Mesenchymal stem cell (in vitro differentiated cells and primary cell): ENCODE results near the gene PCNT.
A peak's percentile ranks its signal among the peaks of the same experiment; 100 is the strongest.

Experiments
- DNase-seq: peaks from one replicate; pipeline ENCODE4 v3.0.0-alpha.2; 2013
- H2AFZ ChIP-seq: one replicate; pipeline ENCODE4 v1.6.1; 2013; ENCODE audit warnings: low read depth, mild to moderate bottlenecking, control low read depth, inconsistent platforms, low read length, moderate library complexity
- H2AK5ac ChIP-seq: 2 replicates; pipeline ENCODE4 v1.6.1; 2013; ENCODE audit warnings: low read length, moderate library complexity, mild to moderate bottlenecking, inconsistent platforms; ENCODE audit not compliant: severe bottlenecking
- H2BK120ac ChIP-seq: one replicate; pipeline ENCODE4 v1.6.1; 2013; ENCODE audit warnings: low read depth, mild to moderate bottlenecking, inconsistent platforms, low read length, moderate library complexity
- H2BK12ac ChIP-seq, 2 experiments: one replicate each; pipeline ENCODE4 v1.6.1; 2013; ENCODE audit warnings: inconsistent platforms in 2 of 2, low read length in 2 of 2, mild to moderate bottlenecking in 2 of 2, moderate library complexity in 2 of 2, control low read depth in 1 of 2
- H2BK15ac ChIP-seq: one replicate; pipeline ENCODE4 v1.6.1; 2013; ENCODE audit warnings: mild to moderate bottlenecking, low read depth, inconsistent platforms; ENCODE audit not compliant: poor library complexity, severe bottlenecking
- H2BK5ac ChIP-seq: 2 replicates; pipeline ENCODE4 v1.6.1; 2013; ENCODE audit warnings: low read depth, mild to moderate bottlenecking, low read length, control low read depth, inconsistent platforms; ENCODE audit not compliant: poor library complexity, severe bottlenecking
- H3K14ac ChIP-seq, 2 experiments: one replicate each; pipeline ENCODE4 v1.6.1; 2013; ENCODE audit warnings: inconsistent platforms in 2 of 2, low read length in 2 of 2, control low read depth in 1 of 2, mild to moderate bottlenecking in 1 of 2, moderate library complexity in 1 of 2
- H3K18ac ChIP-seq, 2 experiments: one replicate each; pipeline ENCODE4 v1.6.1; 2013; ENCODE audit warnings: inconsistent platforms in 2 of 2, low read length in 2 of 2, control low read depth in 1 of 2, low read depth in 1 of 2, mild to moderate bottlenecking in 1 of 2
- H3K23ac ChIP-seq, 2 experiments: one replicate each; pipeline ENCODE4 v1.6.1; 2013; ENCODE audit warnings: inconsistent platforms in 2 of 2, low read length in 2 of 2, mild to moderate bottlenecking in 2 of 2, moderate library complexity in 2 of 2, control low read depth in 1 of 2
- H3K27ac ChIP-seq: 2 replicates; pipeline ENCODE4 v1.5.1; 2013; ENCODE audit warnings: mild to moderate bottlenecking, moderate library complexity, low read length, control low read depth, inconsistent platforms; ENCODE audit not compliant: poor library complexity, severe bottlenecking
- H3K27me3 ChIP-seq, 2 experiments: 2 replicates each; pipeline versions ENCODE4 v1.6.1 to v1.7.0; 2013; ENCODE audit warnings: low read length in 2 of 2, mild to moderate bottlenecking in 2 of 2, moderate library complexity in 2 of 2, control low read depth in 1 of 2, inconsistent platforms in 1 of 2; ENCODE audit not compliant: control insufficient read depth in 1 of 2, insufficient read depth in 1 of 2
- H3K36me3 ChIP-seq, 2 experiments: 2 replicates each; pipeline versions ENCODE4 v1.6.1 to v1.7.0; 2013; ENCODE audit warnings: low read length in 2 of 2, control low read depth in 1 of 2, inconsistent platforms in 1 of 2, low read depth in 1 of 2, mild to moderate bottlenecking in 1 of 2; ENCODE audit not compliant: insufficient read depth in 2 of 2, control insufficient read depth in 1 of 2
- H3K4ac ChIP-seq, 2 experiments: one replicate each; pipeline ENCODE4 v1.6.1; 2013; ENCODE audit warnings: inconsistent platforms in 2 of 2, low read length in 2 of 2, mild to moderate bottlenecking in 2 of 2, moderate library complexity in 2 of 2, control low read depth in 1 of 2, low read depth in 1 of 2
- H3K4me1 ChIP-seq: 2 replicates; pipeline ENCODE4 v1.6.1; 2013; ENCODE audit warnings: low read depth, low read length, control low read depth; ENCODE audit not compliant: control insufficient read depth, insufficient read depth
- H3K4me2 ChIP-seq: 2 replicates; pipeline ENCODE4 v1.6.1; 2013; ENCODE audit warnings: low read length, mild to moderate bottlenecking, inconsistent platforms; ENCODE audit not compliant: poor library complexity, severe bottlenecking
- H3K4me3 ChIP-seq, 2 experiments: 2 replicates each; pipeline versions ENCODE4 v1.5.1 to v1.7.0; 2013; ENCODE audit warnings: low read length in 2 of 2, mild to moderate bottlenecking in 2 of 2, control low read depth in 1 of 2, low read depth in 1 of 2; ENCODE audit not compliant: insufficient read depth in 1 of 2
- H3K79me1 ChIP-seq: replicated peaks from 2 replicates; pipeline ENCODE4 v1.6.1; 2013; ENCODE audit warnings: mild to moderate bottlenecking, control low read depth, low read length, inconsistent platforms; ENCODE audit not compliant: poor library complexity, severe bottlenecking
- H3K9ac ChIP-seq: 2 replicates; pipeline ENCODE4 v1.7.0; 2013; ENCODE audit warnings: mild to moderate bottlenecking, low read length, moderate library complexity
- H3K9me3 ChIP-seq: 2 replicates; pipeline ENCODE4 v1.7.0; 2013; ENCODE audit warnings: mild to moderate bottlenecking, low read length; ENCODE audit not compliant: control insufficient read depth
- H4K8ac ChIP-seq: one replicate; pipeline ENCODE4 v1.6.1; 2013; ENCODE audit warnings: inconsistent platforms, mild to moderate bottlenecking, low read length, moderate library complexity
- H4K91ac ChIP-seq: one replicate; pipeline ENCODE4 v1.6.1; 2013; ENCODE audit warnings: mild to moderate bottlenecking, low read length, inconsistent platforms
- WGBS: methylation state at CpG from one replicate; pipeline ENCODE4 v1.1.7; 2013; ENCODE audit warnings: mixed read lengths; 5-methylcytosine and 5-hydroxymethylcytosine counted together

PCNT gene

GRCh38 chr21:46340998-46341397 lies 17.0 kb downstream of the PCNT start:
- H2AK5ac ChIP-seq: no peak overlapping the region
- peaks cover 50% of the 10 kb centered on the region for H3K79me1 ChIP-seq
- H4K8ac ChIP-seq: no peak overlapping the region
- H3K14ac ChIP-seq: no peak overlapping the region
- DNase-seq: no peak
- H3K27ac ChIP-seq: no peak overlapping the region
- H2BK12ac ChIP-seq: no peak overlapping the region
- H3K4ac ChIP-seq: no peak overlapping the region
- H2AFZ ChIP-seq: no peak overlapping the region
- no peak overlapping the region for H2BK15ac ChIP-seq
- H4K91ac ChIP-seq: no peak overlapping the region
- H3K4me2 ChIP-seq: no peak overlapping the region
- H3K4me1 ChIP-seq: peaks cover 2% of the 10 kb centered on the region
- H3K4me3 ChIP-seq: no peak overlapping the region
- no peaks in the 10 kb centered on the region for H3K9me3 ChIP-seq
- H3K23ac ChIP-seq: no peak overlapping the region
- no peaks in the 10 kb centered on the region for H3K27me3 ChIP-seq
- peaks cover 41 to 53% of the 10 kb centered on the region in 2 experiments for H3K36me3 ChIP-seq
- no peak overlapping the region for H2BK120ac ChIP-seq
- WGBS: 91% methylated on average over 8 of the region's 8 CpGs
- no peak overlapping the region for H2BK5ac ChIP-seq
- no peak overlapping the region for H3K18ac ChIP-seq
- no peak overlapping the region for H3K9ac ChIP-seq

DNA sequence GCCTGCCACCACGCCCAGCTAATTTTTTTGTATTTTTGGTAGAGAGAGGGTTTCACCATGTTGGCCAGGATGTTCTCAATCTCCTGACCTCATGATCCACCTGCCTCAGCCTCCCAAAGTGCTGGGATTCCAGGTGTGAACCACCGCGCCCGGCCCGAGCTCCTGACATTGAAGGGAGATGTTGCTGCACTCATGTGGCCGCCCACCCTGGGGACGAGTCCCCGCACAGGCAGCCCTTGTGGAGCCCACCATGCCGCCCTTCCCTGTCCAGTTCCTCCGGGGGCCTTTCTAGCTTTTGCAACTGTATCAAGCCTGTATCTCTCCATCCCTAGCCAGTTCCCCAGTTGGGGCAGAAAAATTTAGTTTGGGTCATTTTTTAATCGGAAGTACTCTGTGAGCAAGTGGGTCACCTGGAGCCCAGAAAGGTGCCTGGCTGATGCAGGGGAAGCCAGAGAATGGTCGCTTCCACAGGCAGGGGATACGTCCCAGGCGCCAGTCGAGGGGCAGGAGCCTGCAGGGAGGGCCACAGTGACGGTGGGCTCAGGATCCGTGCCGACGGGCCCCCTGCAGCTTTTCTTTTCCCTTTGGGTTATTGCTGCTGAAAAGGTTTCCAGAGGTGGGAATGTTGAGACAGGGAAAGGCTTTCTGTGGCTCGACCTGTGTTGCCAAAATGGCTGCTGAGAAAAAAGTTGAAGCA lies 20.4 kb downstream of the PCNT start:
- no peaks in the 10 kb centered on the region for H3K9me3 ChIP-seq
- H3K9ac ChIP-seq: no peak overlapping the region
- H3K27ac ChIP-seq: no peak overlapping the region
- H4K91ac ChIP-seq: peak overlapping the region; percentile 20
- H3K14ac ChIP-seq: peak overlapping the region in 1 of 2 experiments; percentile 50
- H3K23ac ChIP-seq: no peak overlapping the region
- no peak for DNase-seq
- H2BK15ac ChIP-seq: no peak overlapping the region
- H2BK120ac ChIP-seq: no peak overlapping the region
- H2BK5ac ChIP-seq: no peak overlapping the region
- H2AK5ac ChIP-seq: no peak overlapping the region
- H3K79me1 ChIP-seq: peaks cover 55% of the 10 kb centered on the region
- WGBS: 98% methylated on average over 18 of the region's 20 CpGs
- H2BK12ac ChIP-seq: no peak overlapping the region
- H3K4me1 ChIP-seq: peaks cover 6% of the 10 kb centered on the region
- H3K27me3 ChIP-seq: no peaks in the 10 kb centered on the region
- no peak overlapping the region for H3K4ac ChIP-seq
- no peak overlapping the region for H3K4me3 ChIP-seq
- H3K4me2 ChIP-seq: no peak overlapping the region
- no peak overlapping the region for H4K8ac ChIP-seq
- peaks cover 46 to 54% of the 10 kb centered on the region in 2 experiments for H3K36me3 ChIP-seq
- H3K18ac ChIP-seq: no peak overlapping the region
- H2AFZ ChIP-seq: no peak overlapping the region

- H3K9ac ChIP-seq: no peak overlapping the region
- no peak overlapping the region for H2AFZ ChIP-seq
- DNase-seq: no peak
- 92% methylated on average over 14 of the region's 14 CpGs for WGBS
- H3K27me3 ChIP-seq: no peaks in the 10 kb centered on the region
- H3K4me3 ChIP-seq: no peak overlapping the region
- no peak overlapping the region for H3K18ac ChIP-seq
- no peaks in the 10 kb centered on the region for H3K9me3 ChIP-seq
- no peak overlapping the region for H2BK12ac ChIP-seq
- H4K91ac ChIP-seq: no peak overlapping the region
- H2AK5ac ChIP-seq: no peak overlapping the region
- no peak overlapping the region for H2BK15ac ChIP-seq
- H3K4me1 ChIP-seq: peaks cover 6% of the 10 kb centered on the region
- H3K4ac ChIP-seq: no peak overlapping the region
- no peak overlapping the region for H3K4me2 ChIP-seq
- peaks cover 55% of the 10 kb centered on the region for H3K79me1 ChIP-seq
- H2BK120ac ChIP-seq: no peak overlapping the region
- no peak overlapping the region for H2BK5ac ChIP-seq
- peaks cover 46 to 57% of the 10 kb centered on the region in 2 experiments for H3K36me3 ChIP-seq
- H3K14ac ChIP-seq: no peak overlapping the region
- H4K8ac ChIP-seq: no peak overlapping the region
- no peak overlapping the region for H3K27ac ChIP-seq
- no peak overlapping the region for H3K23ac ChIP-seq
Measured at GRCh38 chr21:46345861-46346260, 21.9 kb downstream of the PCNT start.

DNA sequence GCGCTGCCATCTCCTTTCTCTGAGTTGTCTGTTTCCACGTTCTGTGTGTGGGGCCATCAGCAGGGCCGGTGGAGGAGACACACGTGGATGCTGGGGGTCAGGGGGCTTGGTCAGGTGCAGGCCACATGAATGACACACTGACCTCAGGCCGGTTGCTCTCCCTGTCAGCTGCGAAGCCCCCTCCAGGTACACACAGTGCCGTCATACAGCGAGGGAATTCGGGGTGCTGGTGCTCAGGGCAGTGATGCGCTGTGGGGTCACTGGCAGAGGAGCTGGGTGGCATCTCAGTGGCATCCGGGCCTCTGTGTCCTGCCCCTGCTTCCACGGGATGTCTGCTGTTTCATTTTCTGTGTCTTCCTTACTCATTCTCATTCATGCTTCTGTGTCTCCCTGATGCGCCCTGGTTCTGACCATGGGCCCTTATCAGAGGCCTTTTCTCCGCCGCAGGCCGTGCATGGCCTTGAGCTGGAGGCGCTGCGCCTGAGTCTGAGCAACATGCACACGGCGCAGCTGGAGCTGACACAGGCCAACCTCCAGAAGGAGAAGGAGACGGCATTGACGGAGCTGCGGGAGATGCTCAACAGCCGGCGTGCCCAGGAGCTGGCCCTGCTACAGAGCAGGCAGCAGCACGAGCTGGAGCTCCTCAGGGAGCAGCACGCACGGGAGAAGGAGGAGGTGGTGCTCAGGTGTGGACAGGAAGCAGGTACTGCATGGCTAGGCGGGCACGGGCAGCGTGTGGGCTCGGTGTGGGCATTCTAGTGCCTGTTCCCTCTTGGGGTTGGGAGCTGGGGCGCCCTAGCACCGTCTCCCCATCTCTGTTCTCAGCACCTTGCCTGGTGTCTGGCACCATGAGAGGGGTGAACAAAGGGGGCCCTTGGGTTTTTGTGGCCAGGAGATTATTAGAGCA lies 22.6 kb downstream of the PCNT start:
- no peak overlapping the region for H3K4me2 ChIP-seq
- no peak overlapping the region for H2AFZ ChIP-seq
- no peak overlapping the region for H2BK12ac ChIP-seq
- no peaks in the 10 kb centered on the region for H3K9me3 ChIP-seq
- H2BK15ac ChIP-seq: no peak overlapping the region
- H3K4me3 ChIP-seq: no peak overlapping the region
- 96% methylated on average over 34 of the region's 34 CpGs for WGBS
- H4K91ac ChIP-seq: no peak overlapping the region
- no peak overlapping the region for H3K18ac ChIP-seq
- no peak for DNase-seq
- no peak overlapping the region for H4K8ac ChIP-seq
- peaks cover 6% of the 10 kb centered on the region for H3K4me1 ChIP-seq
- H3K23ac ChIP-seq: no peak overlapping the region
- H2BK5ac ChIP-seq: no peak overlapping the region
- H3K4ac ChIP-seq: no peak overlapping the region
- H3K27me3 ChIP-seq: no peaks in the 10 kb centered on the region
- no peak overlapping the region for H2BK120ac ChIP-seq
- no peak overlapping the region for H3K14ac ChIP-seq
- H2AK5ac ChIP-seq: no peak overlapping the region
- no peak overlapping the region for H3K9ac ChIP-seq
- H3K79me1 ChIP-seq: peaks cover 53% of the 10 kb centered on the region
- H3K36me3 ChIP-seq: peaks cover 52 to 64% of the 10 kb centered on the region in 2 experiments
- H3K27ac ChIP-seq: no peak overlapping the region
